ENCODE data around the gene ZNF891. TPM values are rescaled to one million over a fixed set of nuclear protein-coding genes. Genes with fewer than 3 reads are reported as not detected.

ZNF891 gene
- total RNA-seq (2022) (2.0 and 2.3 TPM in 2 replicates), Bru-seq, nascent RNA (percentile 65 among the genes with signal in this experiment), BruChase-seq, experiment 1, labeled RNA remaining after a 2-hour chase (percentile 73 among the genes with signal in this experiment), BruChase-seq, experiment 2, labeled RNA remaining after a 6-hour chase (percentile 65 among the genes with signal in this experiment)
- long read RNA-seq, full-length matches to known transcripts = 2 of 2 reads
- long read RNA-seq, partial matches to known transcripts = 0 of 2 reads
- long read RNA-seq, other reads (novel, unspliced or antisense) = 0 of 2 reads

GRCh38 chr12:133130038-133130807 lies at the start of gene ZNF891, which contains the start of gene ZNF10:
ZNF891 (minus strand) TSS chr12:133130274; CDS start chr12:133121918, 8,356 bp downstream.
ZNF10 (plus strand) TSS chr12:133130627; CDS start chr12:133144493, 13,866 bp downstream.
- ChIA-PET CTCF (interaction anchor here (1.4 kb wide), 1 partner anchor 51 kb away, joined by 6 read pairs; the partner anchor contains the start of gene ZNF268), POLR2A (interaction anchor here (1.0 kb wide), 1 partner anchor 50 kb away, joined by 6 read pairs; no protein-coding TSS in a partner anchor)
- peak within 1 kb of the TSS; percentile 98 for H3K27ac Mint-ChIP-seq (ENCODE audit: unreplicated experiment)

DNA sequence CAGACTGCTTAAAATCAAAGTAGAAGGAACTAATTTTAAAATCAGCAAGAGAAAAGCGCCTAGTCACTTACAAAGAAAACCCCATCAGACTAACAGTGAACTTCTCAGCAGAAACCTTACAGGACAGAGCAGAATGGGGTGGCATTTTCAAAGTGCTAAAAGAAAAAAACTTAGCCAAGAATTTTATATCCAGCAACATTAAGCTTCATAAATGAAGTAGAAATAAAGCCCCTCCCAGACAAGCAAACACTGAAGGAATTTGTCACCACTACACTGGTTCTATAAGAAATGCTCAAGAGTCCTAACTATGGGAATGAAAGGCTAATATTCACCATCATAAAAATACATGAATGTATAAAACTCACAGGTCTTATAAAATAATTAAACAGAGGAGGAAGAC lies 44.8 kb upstream of the ZNF891 start:
- H3K27me3 ChIP-seq (replicated peaks; ENCODE audit: control insufficient read depth, insufficient read depth, low read length) = no peaks in the 10 kb centered on the region
- Mint-ChIP-seq H3K36me3 (ENCODE audit: insufficient read depth, unreplicated experiment) (no peaks in the 10 kb centered on the region), H3K4me1 (ENCODE audit: low read depth, unreplicated experiment) (no peaks in the 10 kb centered on the region), H3K27me3 (ENCODE audit: insufficient read depth, unreplicated experiment) (no peaks in the 10 kb centered on the region), H3K4me3 (ENCODE audit: unreplicated experiment) (no peak overlapping the region), H3K27ac (ENCODE audit: unreplicated experiment) (no peak overlapping the region), H3K9me3 (ENCODE audit: unreplicated experiment) (peaks cover 35% of the 10 kb centered on the region)
- intact Hi-C loops (cut with micrococcal nuclease; ENCODE audit: unreplicated experiment) = no loop called here
- no peaks in the 10 kb centered on the region for H3K36me3 ChIP-seq (ENCODE audit: control insufficient read depth, insufficient read depth, low read length)
- no TSS peak for BruUV-seq (replicated peaks)
- CTCF ChIA-PET = no interaction called here
- POLR2A ChIA-PET = no interaction called here
- H3K4me3 ChIP-seq (ENCODE audit: low read depth, low read length) = no peak overlapping the region
- TF ChIP-seq, protein P1, sequence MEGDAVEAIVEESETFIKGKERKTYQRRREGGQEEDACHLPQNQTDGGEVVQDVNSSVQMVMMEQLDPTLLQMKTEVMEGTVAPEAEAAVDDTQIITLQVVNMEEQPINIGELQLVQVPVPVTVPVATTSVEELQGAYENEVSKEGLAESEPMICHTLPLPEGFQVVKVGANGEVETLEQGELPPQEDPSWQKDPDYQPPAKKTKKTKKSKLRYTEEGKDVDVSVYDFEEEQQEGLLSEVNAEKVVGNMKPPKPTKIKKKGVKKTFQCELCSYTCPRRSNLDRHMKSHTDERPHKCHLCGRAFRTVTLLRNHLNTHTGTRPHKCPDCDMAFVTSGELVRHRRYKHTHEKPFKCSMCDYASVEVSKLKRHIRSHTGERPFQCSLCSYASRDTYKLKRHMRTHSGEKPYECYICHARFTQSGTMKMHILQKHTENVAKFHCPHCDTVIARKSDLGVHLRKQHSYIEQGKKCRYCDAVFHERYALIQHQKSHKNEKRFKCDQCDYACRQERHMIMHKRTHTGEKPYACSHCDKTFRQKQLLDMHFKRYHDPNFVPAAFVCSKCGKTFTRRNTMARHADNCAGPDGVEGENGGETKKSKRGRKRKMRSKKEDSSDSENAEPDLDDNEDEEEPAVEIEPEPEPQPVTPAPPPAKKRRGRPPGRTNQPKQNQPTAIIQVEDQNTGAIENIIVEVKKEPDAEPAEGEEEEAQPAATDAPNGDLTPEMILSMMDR (IDR thresholded peaks at IDR 0.05; ENCODE audit: insufficient read depth in 1 of 2, low read depth in 1 of 2, low read length in 1 of 2, severe bottlenecking in 1 of 2, unreplicated experiment in 1 of 2) = no peak
- peaks cover 44% of the 10 kb centered on the region for H3K9me3 ChIP-seq
- DNase-seq = no peak
- no peaks in the 10 kb centered on the region for H3K4me1 ChIP-seq

More at GRCh38 chr12:133130038-133130807, at the start of gene ZNF891, which contains the start of gene ZNF10:
- Histone ChIP-seq H3K36me3 (ENCODE audit: control insufficient read depth, insufficient read depth, low read length) (no peaks in the 10 kb centered on the region; the same call in 1 of the 2 replicates), H3K27me3 (replicated peaks; ENCODE audit: control insufficient read depth, insufficient read depth, low read length) (no peaks in the 10 kb centered on the region), H3K4me3 (ENCODE audit: low read depth, low read length) (peak within 1 kb of the TSS; percentile 99), H3K9me3 (peaks cover 16% of the 10 kb centered on the region), H3K4me1 (no peaks in the 10 kb centered on the region; the same call in 1 of the 2 replicates)
- H3K4me1 Mint-ChIP-seq (ENCODE audit: low read depth, unreplicated experiment) = no peaks in the 10 kb centered on the region
- peaks cover 31% of the 10 kb centered on the region for H3K36me3 Mint-ChIP-seq (ENCODE audit: insufficient read depth, unreplicated experiment)
- TF ChIP-seq, protein P1 (IDR thresholded peaks at IDR 0.05; ENCODE audit: insufficient read depth in 1 of 2, low read depth in 1 of 2, low read length in 1 of 2, severe bottlenecking in 1 of 2, unreplicated experiment in 1 of 2) = no peak
- no TSS peak for BruUV-seq (replicated peaks)
- no peaks in the 10 kb centered on the region for H3K27me3 Mint-ChIP-seq (ENCODE audit: insufficient read depth, unreplicated experiment)
- DNase-seq = peak; percentile 97 to 98
- peaks cover 28% of the 10 kb centered on the region for H3K9me3 Mint-ChIP-seq (ENCODE audit: unreplicated experiment)
- peak within 1 kb of the TSS; percentile 97 for H3K4me3 Mint-ChIP-seq (ENCODE audit: unreplicated experiment)
- intact Hi-C loops (cut with micrococcal nuclease; ENCODE audit: unreplicated experiment) = loop anchor here (1.0 to 2.0 kb wide), 4 partner anchors 50 to 143 kb away; partner anchors contain the start of genes ZNF140, ZNF26, ZNF268 and ZNF84

GRCh38 chr12:133172491-133172890 lies 42.4 kb upstream of the ZNF891 start:
- DNase-seq = no peak
- Histone ChIP-seq H3K4me1 (no peaks in the 10 kb centered on the region), H3K4me3 (ENCODE audit: low read depth, low read length) (no peak overlapping the region), H3K27me3 (replicated peaks; ENCODE audit: control insufficient read depth, insufficient read depth, low read length) (no peaks in the 10 kb centered on the region), H3K9me3 (peaks cover 34% of the 10 kb centered on the region), H3K36me3 (ENCODE audit: control insufficient read depth, insufficient read depth, low read length) (no peaks in the 10 kb centered on the region)
- Mint-ChIP-seq H3K27ac (ENCODE audit: unreplicated experiment) (no peak overlapping the region), H3K9me3 (ENCODE audit: unreplicated experiment) (peaks cover 26% of the 10 kb centered on the region), H3K27me3 (ENCODE audit: insufficient read depth, unreplicated experiment) (no peaks in the 10 kb centered on the region), H3K4me3 (ENCODE audit: unreplicated experiment) (no peak overlapping the region), H3K4me1 (ENCODE audit: low read depth, unreplicated experiment) (no peaks in the 10 kb centered on the region), H3K36me3 (ENCODE audit: insufficient read depth, unreplicated experiment) (no peaks in the 10 kb centered on the region)
- ChIA-PET CTCF (no interaction called here), POLR2A (no interaction called here)
- intact Hi-C loops (cut with micrococcal nuclease; ENCODE audit: unreplicated experiment) = no loop called here
- BruUV-seq (replicated peaks) = no TSS peak
- TF ChIP-seq, protein P1 (IDR thresholded peaks at IDR 0.05; ENCODE audit: insufficient read depth in 1 of 2, low read depth in 1 of 2, low read length in 1 of 2, severe bottlenecking in 1 of 2, unreplicated experiment in 1 of 2) = no peak
